CMK (cell line): ENCODE data around the gene ZNF358.

Source experiments
- DNase-seq: peaks from one replicate; pipeline ENCODE4 v3.0.0-alpha.2; 2010; ENCODE audit warnings: low read depth

The ZNF358 gene

DNA sequence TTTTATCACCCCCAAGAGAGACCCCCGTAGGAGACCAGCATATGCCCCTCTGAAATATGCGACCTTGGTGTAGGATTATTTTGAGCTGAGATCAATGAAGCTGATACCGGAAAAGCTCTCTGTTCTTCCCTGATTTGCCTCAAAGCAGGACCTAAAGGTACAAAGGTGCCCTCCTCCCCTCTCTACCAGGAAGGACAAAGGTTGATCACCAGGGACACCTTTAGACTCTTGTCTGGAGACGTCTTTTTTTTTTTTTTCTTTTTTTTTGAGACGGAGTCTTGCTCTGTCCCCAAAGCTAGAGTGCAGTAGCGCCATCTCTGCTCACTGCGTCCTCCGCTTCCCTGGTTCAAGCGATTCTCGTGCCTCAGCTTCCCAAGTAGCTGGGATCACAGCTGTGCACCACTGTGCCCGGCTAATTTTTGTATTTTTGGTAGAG is 26.3 kb upstream of the ZNF358 start:
- no peak for DNase-seq

- DNase-seq, result no peak
Observed at GRCh38 chr19:7492142-7492541, 23.8 kb upstream of the ZNF358 start.

- no peak for DNase-seq
Observed at GRCh38 chr19:7492558-7492957, 23.3 kb upstream of the ZNF358 start.

GRCh38 chr19:7494416-7495098 is 21.3 kb upstream of the ZNF358 start:
- no peak for DNase-seq

DNA sequence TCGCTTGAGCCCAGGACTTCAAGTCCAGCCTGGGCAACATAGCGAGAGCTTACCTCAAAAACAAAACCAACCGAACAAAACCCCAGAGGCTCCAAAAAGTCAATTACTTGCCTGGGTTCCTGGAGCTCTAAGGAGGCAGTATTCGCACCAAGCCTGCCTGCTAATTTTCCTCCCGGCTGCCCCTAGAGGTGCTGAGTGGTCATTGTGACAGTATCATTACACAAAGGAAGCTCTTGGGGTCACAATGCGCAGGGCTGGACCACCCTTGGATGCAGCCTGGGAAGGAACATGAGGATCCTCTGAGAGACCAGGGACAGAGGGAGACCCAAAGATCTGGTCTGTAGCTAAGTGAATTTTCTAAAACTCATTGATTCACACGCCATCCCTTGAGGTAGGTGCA is 18.6 kb upstream of the ZNF358 start:
- DNase-seq, result no peak

GRCh38 chr19:7500811-7501450 is 15.0 kb upstream of the ZNF358 start:
- DNase-seq, result no peak

DNA sequence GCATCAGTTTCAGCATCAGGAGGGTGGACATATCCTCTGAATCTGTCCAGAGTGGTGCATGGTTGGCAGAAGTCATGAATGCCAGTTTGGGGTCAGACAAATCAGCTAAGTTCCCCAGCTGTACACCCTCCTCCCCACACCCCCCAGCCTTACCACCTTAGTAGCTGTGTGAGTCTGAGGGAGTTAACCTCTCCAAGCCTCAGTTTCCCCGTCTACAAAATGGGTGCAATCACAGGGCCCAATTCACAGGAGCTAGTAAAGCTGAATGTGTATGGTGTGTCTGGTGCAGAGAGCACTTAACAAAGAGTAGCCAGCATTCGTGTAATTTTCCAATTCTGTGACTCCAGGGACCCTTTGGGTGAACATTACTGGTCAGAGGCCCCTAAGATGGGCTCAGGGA is 13.4 kb upstream of the ZNF358 start:
- DNase-seq, result no peak

DNA sequence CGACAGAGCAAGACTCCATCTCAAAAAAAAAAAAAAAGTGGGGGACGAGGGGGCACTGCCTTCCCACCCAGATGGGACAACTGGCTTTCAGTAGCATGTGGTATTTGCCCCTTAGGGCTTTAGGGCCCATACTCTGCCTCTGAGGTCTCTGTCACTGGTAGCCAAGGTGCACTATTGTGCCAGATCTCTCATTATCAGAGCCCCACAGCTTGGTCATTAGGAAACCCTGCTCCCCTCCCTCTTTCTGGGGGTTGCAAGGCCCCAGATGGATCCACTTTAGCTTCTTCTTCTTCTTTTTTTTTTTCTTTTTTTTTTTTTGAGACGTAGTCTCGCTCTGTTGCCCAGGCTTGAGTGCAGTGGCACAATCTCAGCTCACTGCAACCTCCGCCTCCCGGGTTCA is 11.2 kb upstream of the ZNF358 start:
- peak; percentile 58 for DNase-seq

- no peak for DNase-seq
Observed at GRCh38 chr19:7505288-7505681, 10.6 kb upstream of the ZNF358 start.

- DNase-seq, result peak; percentile 68
Observed at GRCh38 chr19:7505682-7506384, 10.1 kb upstream of the ZNF358 start.

DNA sequence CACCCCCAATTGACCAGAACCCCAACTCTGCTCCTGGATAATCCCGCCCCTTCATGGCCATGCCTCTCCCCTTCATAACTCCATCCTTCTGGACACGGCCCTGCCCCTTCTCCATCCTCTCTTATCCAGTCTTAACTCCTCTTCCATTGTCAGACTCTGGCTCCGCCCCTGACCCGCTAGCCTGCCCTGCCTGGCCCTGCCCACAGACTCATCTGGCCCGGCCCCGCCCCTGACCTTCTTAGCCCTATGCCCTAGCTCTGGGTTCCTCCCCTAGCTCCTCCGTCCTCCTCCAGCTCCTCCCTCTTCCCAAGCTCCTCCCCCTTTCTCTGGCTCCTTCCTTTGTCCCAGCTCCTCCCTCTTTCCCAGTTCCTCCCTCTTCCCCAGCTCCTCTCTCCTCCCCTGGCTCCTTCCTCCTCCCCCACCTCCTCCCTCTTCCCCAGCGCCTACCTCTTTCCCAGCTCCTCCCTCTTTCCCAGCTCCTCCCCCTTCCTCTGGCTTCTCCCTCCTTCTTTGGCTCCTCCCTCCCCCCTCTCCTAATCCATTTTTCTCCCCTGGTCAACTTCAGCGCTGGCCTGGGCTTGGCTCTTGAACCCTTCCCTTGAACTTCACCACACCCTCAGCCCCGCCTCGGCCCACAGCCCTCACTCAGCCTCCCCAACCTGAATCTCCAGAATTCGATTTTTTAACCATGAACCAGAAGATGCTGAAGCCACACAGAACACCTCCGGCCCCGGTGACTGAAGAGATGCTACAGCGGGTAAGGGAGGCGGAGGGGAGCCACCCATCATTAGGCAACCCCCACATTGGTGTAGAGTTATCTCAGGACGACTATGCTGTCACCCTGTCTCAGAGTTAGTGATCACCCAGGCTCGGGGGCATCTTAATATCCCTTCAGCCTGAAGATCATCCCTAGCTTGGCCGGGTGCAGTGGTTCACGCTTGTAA is 9.2 kb upstream of the ZNF358 start:
- peak; percentile 96 for DNase-seq

- peak; percentile 72 for DNase-seq
Observed at GRCh38 chr19:7507884-7508283, 8.0 kb upstream of the ZNF358 start.

GRCh38 chr19:7509625-7510024 is 6.3 kb upstream of the ZNF358 start:
- no peak for DNase-seq

GRCh38 chr19:7512400-7512851 is 3.5 kb upstream of the ZNF358 start:
- no peak for DNase-seq

GRCh38 chr19:7513809-7514642 is 1.9 kb upstream of the ZNF358 start:
- no peak for DNase-seq

GRCh38 chr19:7515110-7515644 is 726 bp upstream of the ZNF358 start:
- no peak for DNase-seq

- no peak for DNase-seq
Observed at GRCh38 chr19:7516333-7516732, 430 bp downstream of the ZNF358 start.

DNA sequence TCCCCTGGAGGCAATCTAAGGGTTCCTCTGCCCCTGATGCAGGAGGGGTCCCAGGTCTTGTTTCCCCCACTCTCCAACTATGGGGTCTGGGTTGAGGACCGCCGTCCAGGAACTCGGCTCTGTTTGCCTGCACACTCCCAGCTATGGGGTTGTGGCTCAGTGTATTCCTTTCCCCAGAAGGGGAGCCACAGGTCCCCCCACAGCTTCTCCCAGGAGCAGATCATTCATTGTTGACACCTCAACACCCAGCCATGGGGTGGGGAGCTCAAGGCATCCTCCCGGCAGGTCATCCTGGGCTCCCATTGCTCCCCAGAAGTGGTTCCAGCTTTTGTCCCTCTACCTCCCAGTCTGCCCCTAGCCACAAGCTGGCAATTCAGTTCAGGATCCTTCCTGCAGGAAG is 975 bp downstream of the ZNF358 start:
- no peak for DNase-seq

GRCh38 chr19:7519361-7520130 is 3.6 kb downstream of the ZNF358 start:
- DNase-seq, result no peak
